ENCODE data around the gene LYRM2.

DNA sequence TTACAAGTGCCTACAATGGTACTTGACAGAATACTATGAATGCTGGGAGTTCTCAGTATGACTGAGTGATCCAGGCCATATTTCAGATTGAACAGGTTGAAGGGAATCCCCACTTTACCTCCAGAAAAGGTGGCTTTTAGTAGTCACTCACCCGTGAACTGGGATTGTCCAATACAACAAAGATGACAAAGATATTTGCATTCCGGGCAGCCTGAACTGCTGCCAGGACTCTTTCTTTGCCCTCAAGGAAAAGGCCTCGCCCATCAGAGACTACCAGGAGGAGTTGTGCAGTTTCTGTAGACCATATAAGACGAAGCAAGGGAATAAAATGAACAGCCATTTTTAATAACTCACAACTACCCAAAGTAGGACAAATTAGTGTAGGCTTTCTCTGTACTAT is 6.3 kb upstream of the LYRM2 start:
- TF ChIP-seq CTCF (IDR thresholded peaks at IDR 0.05), result no peak
- no peak for TF ChIP-seq POLR2AphosphoS5 (IDR thresholded peaks at IDR 0.05)
- TF ChIP-seq POLR2A (IDR thresholded peaks at IDR 0.05), result no peak
- TF ChIP-seq EP300 (IDR thresholded peaks at IDR 0.05), result no peak

Measured in suprapubic skin (tissue), 4 donors.